Measurements from ENCODE around the gene NFATC1.

GRCh38 chr18:79478484-79479115, 82.9 kb downstream of the NFATC1 start:
- TF ChIP-seq EZH2 (IDR thresholded peaks at IDR 0.05; ENCODE audit: borderline replicate concordance, low read length) = no peak
- TF ChIP-seq CTCF (IDR thresholded peaks at IDR 0.05; ENCODE audit: low read length) = no peak
